ENCODE measurements around the gene HDAC8. TPM values are rescaled to one million over a fixed set of nuclear protein-coding genes. Genes with fewer than 3 reads are reported as not detected.
"Not testable (repeated sequence)": the region's sequence is repeated elsewhere in the genome, so short reads cannot be mapped to it uniquely, and the experiment has no call there.

Gene HDAC8
- total RNA-seq, 1 experiment from 2014 or later: 26.2 TPM

GRCh38 chrX:72408885-72409284 is 163.8 kb downstream of the HDAC8 start:
- no peak for DNase-seq
- Mint-ChIP-seq H3K36me3 (ENCODE audit: insufficient read depth, unreplicated experiment) (no peaks in the 10 kb centered on the region), H3K9me3 (ENCODE audit: unreplicated experiment) (peaks cover 10% of the 10 kb centered on the region), H3K4me3 (ENCODE audit: unreplicated experiment) (no peak overlapping the region), H3K4me1 (ENCODE audit: low read depth, unreplicated experiment) (no peaks in the 10 kb centered on the region), H3K27me3 (ENCODE audit: insufficient read depth, unreplicated experiment) (no peaks in the 10 kb centered on the region), H3K27ac (ENCODE audit: unreplicated experiment) (no peak overlapping the region)
- H3K4me3 ChIP-seq (ENCODE audit: low read depth, low read length): no peak overlapping the region
- no peaks in the 10 kb centered on the region for H3K36me3 ChIP-seq (ENCODE audit: control insufficient read depth, insufficient read depth, low read length)
- BruUV-seq (replicated peaks): no TSS peak
- no peaks in the 10 kb centered on the region for H3K27me3 ChIP-seq (replicated peaks; ENCODE audit: control insufficient read depth, insufficient read depth, low read length)
- intact Hi-C loops (cut with micrococcal nuclease; ENCODE audit: unreplicated experiment): no loop called here
- H3K9me3 ChIP-seq: no peaks in the 10 kb centered on the region
- no peaks in the 10 kb centered on the region for H3K4me1 ChIP-seq
- CTCF ChIA-PET: no interaction called here
- no peak for TF ChIP-seq CTCF (IDR thresholded peaks at IDR 0.05; ENCODE audit: insufficient read depth in 1 of 2, low read depth in 1 of 2, low read length in 1 of 2, severe bottlenecking in 1 of 2, unreplicated experiment in 1 of 2)
- POLR2A ChIA-PET: no interaction called here

GRCh38 chrX:72405136-72405535 is 167.5 kb downstream of the HDAC8 start:
- H3K9me3 Mint-ChIP-seq (ENCODE audit: unreplicated experiment); BruUV-seq (replicated peaks); H3K27me3 Mint-ChIP-seq (ENCODE audit: insufficient read depth, unreplicated experiment); H3K4me1 Mint-ChIP-seq (ENCODE audit: low read depth, unreplicated experiment); H3K4me3 ChIP-seq (ENCODE audit: low read depth, low read length); H3K9me3 ChIP-seq; H3K36me3 Mint-ChIP-seq (ENCODE audit: insufficient read depth, unreplicated experiment); H3K27me3 ChIP-seq (replicated peaks; ENCODE audit: control insufficient read depth, insufficient read depth, low read length); intact Hi-C loops (cut with micrococcal nuclease; ENCODE audit: unreplicated experiment); H3K4me1 ChIP-seq; H3K27ac Mint-ChIP-seq (ENCODE audit: unreplicated experiment); POLR2A ChIA-PET; DNase-seq; H3K36me3 ChIP-seq (ENCODE audit: control insufficient read depth, insufficient read depth, low read length); H3K4me3 Mint-ChIP-seq (ENCODE audit: unreplicated experiment); CTCF ChIA-PET: not testable (repeated sequence)

- no peaks in the 10 kb centered on the region for H3K4me1 ChIP-seq
- no peak overlapping the region for H3K27ac Mint-ChIP-seq (ENCODE audit: unreplicated experiment)
- H3K27me3 Mint-ChIP-seq (ENCODE audit: insufficient read depth, unreplicated experiment): no peaks in the 10 kb centered on the region
- H3K9me3 Mint-ChIP-seq (ENCODE audit: unreplicated experiment): peaks cover 10% of the 10 kb centered on the region
- H3K4me3 Mint-ChIP-seq (ENCODE audit: unreplicated experiment): no peak overlapping the region
- H3K36me3 ChIP-seq (ENCODE audit: control insufficient read depth, insufficient read depth, low read length): no peaks in the 10 kb centered on the region
- BruUV-seq (replicated peaks): no TSS peak
- no peaks in the 10 kb centered on the region for H3K27me3 ChIP-seq (replicated peaks; ENCODE audit: control insufficient read depth, insufficient read depth, low read length)
- ChIA-PET CTCF (interaction anchor here (0.6 kb wide), 1 partner anchor 100 kb away, joined by 7 read pairs; no protein-coding TSS in a partner anchor), POLR2A (no interaction called here)
- no peak for DNase-seq
- no peak for TF ChIP-seq CTCF (IDR thresholded peaks at IDR 0.05; ENCODE audit: insufficient read depth in 1 of 2, low read depth in 1 of 2, low read length in 1 of 2, severe bottlenecking in 1 of 2, unreplicated experiment in 1 of 2)
- H3K4me3 ChIP-seq (ENCODE audit: low read depth, low read length): no peak overlapping the region
- intact Hi-C loops (cut with micrococcal nuclease; ENCODE audit: unreplicated experiment): no loop called here
- no peaks in the 10 kb centered on the region for H3K4me1 Mint-ChIP-seq (ENCODE audit: low read depth, unreplicated experiment)
- no peaks in the 10 kb centered on the region for H3K36me3 Mint-ChIP-seq (ENCODE audit: insufficient read depth, unreplicated experiment)
- H3K9me3 ChIP-seq: no peaks in the 10 kb centered on the region
Measured at GRCh38 chrX:72402614-72403013, 170.0 kb downstream of the HDAC8 start.

GRCh38 chrX:72399816-72400215 is 172.8 kb downstream of the HDAC8 start:
- Histone ChIP-seq H3K4me1 (no peaks in the 10 kb centered on the region), H3K9me3 (no peaks in the 10 kb centered on the region), H3K4me3 (ENCODE audit: low read depth, low read length) (no peak overlapping the region), H3K27me3 (replicated peaks; ENCODE audit: control insufficient read depth, insufficient read depth, low read length) (no peaks in the 10 kb centered on the region), H3K36me3 (ENCODE audit: control insufficient read depth, insufficient read depth, low read length) (no peaks in the 10 kb centered on the region)
- POLR2A ChIA-PET: no interaction called here
- Mint-ChIP-seq H3K9me3 (ENCODE audit: unreplicated experiment) (no peaks in the 10 kb centered on the region), H3K36me3 (ENCODE audit: insufficient read depth, unreplicated experiment) (no peaks in the 10 kb centered on the region), H3K4me3 (ENCODE audit: unreplicated experiment) (no peak overlapping the region), H3K27me3 (ENCODE audit: insufficient read depth, unreplicated experiment) (no peaks in the 10 kb centered on the region), H3K4me1 (ENCODE audit: low read depth, unreplicated experiment) (no peaks in the 10 kb centered on the region), H3K27ac (ENCODE audit: unreplicated experiment) (no peak overlapping the region)
- intact Hi-C loops (cut with micrococcal nuclease; ENCODE audit: unreplicated experiment): no loop called here
- TF ChIP-seq CTCF (IDR thresholded peaks at IDR 0.05; ENCODE audit: insufficient read depth in 1 of 2, low read depth in 1 of 2, low read length in 1 of 2, severe bottlenecking in 1 of 2, unreplicated experiment in 1 of 2): no peak
- no TSS peak for BruUV-seq (replicated peaks)
- CTCF ChIA-PET: no interaction called here
- no peak for DNase-seq

All from Caco-2 (cell line).